H1 (cell line): ENCODE measurements around the gene FZD8. TPM values are rescaled to one million over a fixed set of nuclear protein-coding genes. Genes with fewer than 3 reads are reported as not detected.

Source experiments
- CTCF ChIA-PET: fragments of 300-600 bp; sonication (Branson Sonifier 250); formaldehyde crosslinking; loops from one replicate; lab custom pipeline; 2021; ENCODE audit not compliant: partially characterized antibody; lab: Charles Lee
- POLR2A ChIA-PET: fragments of 300-600 bp; sonication (Branson Sonifier 250); formaldehyde crosslinking; loops from one replicate; lab custom pipeline; 2021; ENCODE audit warnings: inconsistent platforms; ENCODE audit not compliant: partially characterized antibody; lab: Charles Lee
- DNase-seq, 2 experiments: peaks; one replicate each; pipeline versions ENCODE4 v3.0.0 to v3.0.0-alpha.2; 2010 to 2022; ENCODE audit warnings: low spot score in 2 of 2, low read depth in 1 of 2, mixed read lengths in 1 of 2
- FAIRE-seq: peaks from 2 replicates; lab custom pipeline; 2011; peaks lifted over from hg19 to GRCh38; lab: Jason Lieb, UNC
- H2AFZ ChIP-seq: 2 replicates; pipeline ENCODE4 v1.8.1; 2012; ENCODE audit warnings: low read length, inconsistent platforms
- H2AK5ac ChIP-seq: 2 replicates; pipeline ENCODE4 v1.6.1; 2013; ENCODE audit warnings: low read depth, low read length
- H2BK120ac ChIP-seq: replicated peaks from 2 replicates; pipeline ENCODE3; 2013; ENCODE audit warnings: low read depth, low read length, inconsistent platforms
- H2BK12ac ChIP-seq: 2 replicates; pipeline ENCODE4 v1.6.1; 2013; ENCODE audit warnings: low read depth, low read length
- H2BK15ac ChIP-seq: 2 replicates; pipeline ENCODE4 v1.6.1; 2013; ENCODE audit warnings: low read length
- H2BK20ac ChIP-seq: 2 replicates; pipeline ENCODE4 v1.6.1; 2013; ENCODE audit warnings: low read length
- H2BK5ac ChIP-seq: 2 replicates; pipeline ENCODE4 v1.6.1; 2013; ENCODE audit warnings: low read depth, low read length
- H3K14ac ChIP-seq: 2 replicates; pipeline ENCODE4 v1.6.1; 2013; ENCODE audit warnings: inconsistent platforms; ENCODE audit not compliant: insufficient read length
- H3K18ac ChIP-seq: 2 replicates; pipeline ENCODE4 v1.6.1; 2013; ENCODE audit warnings: low read length; ENCODE audit errors: extremely low read depth
- H3K23ac ChIP-seq: 2 replicates; pipeline ENCODE4 v1.6.1; 2013; ENCODE audit warnings: inconsistent platforms; ENCODE audit not compliant: insufficient read length
- H3K23me2 ChIP-seq: 2 replicates; pipeline ENCODE4 v1.6.1; 2013; ENCODE audit warnings: low read depth, low read length
- H3K27ac ChIP-seq: 2 replicates; pipeline ENCODE4 v1.6.1; 2011; ENCODE audit warnings: low read depth, low read length, inconsistent platforms
- H3K27me3 ChIP-seq, 4 experiments: replicated peaks in 1 of 4; 1 replicate in 1 of 4; 2 replicates in 3 of 4; pipeline versions ENCODE4 v1.6.1 to v1.8.1; 2011 to 2013; ENCODE audit warnings: low read length in 3 of 4, mild to moderate bottlenecking in 3 of 4, inconsistent platforms in 2 of 4, mixed read lengths in 2 of 4, moderate library complexity in 1 of 4; ENCODE audit not compliant: control insufficient read depth in 3 of 4, insufficient read depth in 3 of 4; ENCODE audit errors: extremely low read depth in 1 of 4
- H3K36me3 ChIP-seq, 4 experiments: 2 replicates each; pipeline versions ENCODE4 v1.6.1 to v1.8.1; 2011 to 2013; ENCODE audit warnings: mild to moderate bottlenecking in 4 of 4, low read length in 3 of 4, moderate library complexity in 2 of 4, control low read depth in 1 of 4, inconsistent platforms in 1 of 4; ENCODE audit not compliant: insufficient read depth in 4 of 4, control insufficient read depth in 2 of 4
- H3K4ac ChIP-seq: replicated peaks from 2 replicates; pipeline ENCODE3; 2013; ENCODE audit warnings: low read length, low read depth, mixed read lengths, inconsistent platforms; ENCODE audit not compliant: insufficient read length
- H3K4me1 ChIP-seq, 4 experiments: replicated peaks in 1 of 4; 1 replicate in 1 of 4; 2 replicates in 3 of 4; pipeline versions ENCODE4 v1.6.1 to v1.8.1; 2011 to 2013; ENCODE audit warnings: low read length in 3 of 4, inconsistent platforms in 2 of 4, mixed read lengths in 1 of 4; ENCODE audit not compliant: insufficient read depth in 4 of 4, control insufficient read depth in 3 of 4
- H3K4me2 ChIP-seq, 2 experiments: 2 replicates each; pipeline versions ENCODE4 v1.6.1 to v1.8.1; 2011 to 2013; ENCODE audit warnings: low read depth in 2 of 2, low read length in 2 of 2, control low read depth in 1 of 2, inconsistent platforms in 1 of 2, mild to moderate bottlenecking in 1 of 2; ENCODE audit not compliant: insufficient read depth in 1 of 2
- H3K4me3 ChIP-seq, 4 experiments: fragments of 200-600, 300-600 bp in 1 of 4; sonication (generic), shearing (Covaris generic), sonication (Bioruptor Twin) in 1 of 4; 2 replicates each; pipeline versions ENCODE4 v1.5.1 to v1.8.1; 2011 to 2016; ENCODE audit warnings: low read length in 4 of 4, low read depth in 3 of 4, control low read depth in 2 of 4, inconsistent platforms in 2 of 4, mild to moderate bottlenecking in 2 of 4, mixed read lengths in 1 of 4, moderate library complexity in 1 of 4; ENCODE audit not compliant: insufficient read depth in 2 of 4; ENCODE audit errors: extremely low read depth in 1 of 4
- H3K56ac ChIP-seq: replicated peaks from 2 replicates; pipeline ENCODE3; 2013; ENCODE audit warnings: low read depth, mild to moderate bottlenecking, mixed read lengths, low read length, inconsistent platforms; ENCODE audit not compliant: insufficient read length
- H3K79me1 ChIP-seq: 2 replicates; pipeline ENCODE4 v1.6.1; 2013; ENCODE audit warnings: low read depth, low read length, control low read depth
- H3K79me2 ChIP-seq, 2 experiments: 2 replicates each; pipeline versions ENCODE4 v1.6.1 to v1.8.1; 2012 to 2013; ENCODE audit warnings: low read length in 2 of 2, mild to moderate bottlenecking in 2 of 2, inconsistent platforms in 1 of 2; ENCODE audit not compliant: insufficient read depth in 2 of 2, control insufficient read depth in 1 of 2
- H3K9ac ChIP-seq, 4 experiments: replicated peaks in 1 of 4; 1 replicate in 1 of 4; 2 replicates in 3 of 4; pipeline versions ENCODE4 v1.6.1 to v1.8.1; 2011 to 2013; ENCODE audit warnings: low read depth in 3 of 4, low read length in 3 of 4, control low read depth in 2 of 4, mild to moderate bottlenecking in 2 of 4, moderate library complexity in 2 of 4, inconsistent platforms in 1 of 4; ENCODE audit errors: extremely low read depth in 1 of 4
- H3K9me3 ChIP-seq, 2 experiments: 2 replicates each; pipeline versions ENCODE4 v1.6.1 to v1.8.1; 2012 to 2013; ENCODE audit warnings: mild to moderate bottlenecking in 2 of 2, moderate library complexity in 2 of 2, control low read depth in 1 of 2, inconsistent platforms in 1 of 2, low read depth in 1 of 2, low read length in 1 of 2, mixed read lengths in 1 of 2; ENCODE audit not compliant: insufficient read depth in 2 of 2
- H4K20me1 ChIP-seq, 2 experiments: replicated peaks in 1 of 2; 2 replicates each; pipeline versions ENCODE3 to v1.8.1; 2011 to 2013; ENCODE audit warnings: inconsistent platforms in 2 of 2, low read length in 2 of 2, mild to moderate bottlenecking in 1 of 2; ENCODE audit not compliant: insufficient read depth in 2 of 2, control insufficient read depth in 1 of 2
- H4K5ac ChIP-seq: 2 replicates; pipeline ENCODE4 v1.6.1; 2013; ENCODE audit warnings: low read length, low read depth, mixed read lengths, inconsistent platforms; ENCODE audit not compliant: insufficient read length
- H4K8ac ChIP-seq: 2 replicates; pipeline ENCODE4 v1.8.0; 2013; ENCODE audit warnings: mild to moderate bottlenecking, moderate library complexity, low read length, inconsistent platforms; ENCODE audit not compliant: insufficient read depth; ENCODE audit errors: extremely low read depth
- H4K91ac ChIP-seq: replicated peaks from 2 replicates; pipeline ENCODE3; 2013; ENCODE audit warnings: low read length, mixed read lengths, inconsistent platforms; ENCODE audit not compliant: insufficient read length
- BCL11A ChIP-seq, 2 experiments: IDR thresholded peaks; one replicate each; pipeline ENCODE4 v1.6.1; 2011; ENCODE audit warnings: low read depth in 2 of 2, low read length in 2 of 2, mild to moderate bottlenecking in 2 of 2
- CREB1 ChIP-seq: IDR thresholded peaks from 2 replicates; pipeline ENCODE4 v1.6.1; 2012; ENCODE audit warnings: inconsistent platforms
- E2F6 ChIP-seq: IDR thresholded peaks from 2 replicates; pipeline ENCODE4 v1.6.1; 2012; ENCODE audit warnings: inconsistent platforms
- EGR1 ChIP-seq: IDR thresholded peaks from 2 replicates; pipeline ENCODE4 v1.6.1; 2011; ENCODE audit warnings: low read depth, low read length, borderline replicate concordance
- KDM1A ChIP-seq: fragments of 200-600, 300-600 bp; sonication (generic); IDR thresholded peaks from 2 replicates; pipeline ENCODE4 v1.7.1; 2016; ENCODE audit warnings: mild to moderate bottlenecking, low read length, borderline replicate concordance
- PHF8 ChIP-seq: fragments of 200-600 bp; sonication (generic); conservative IDR thresholded peaks from 2 replicates; pipeline ENCODE4 v1.7.1; 2012; ENCODE audit warnings: low read depth, mild to moderate bottlenecking, inconsistent platforms, low read length, moderate library complexity
- POU5F1 ChIP-seq: IDR thresholded peaks from 2 replicates; pipeline ENCODE4 v1.6.1; 2011; ENCODE audit warnings: low read depth, mild to moderate bottlenecking, low read length, moderate library complexity
- RBBP5 ChIP-seq: IDR thresholded peaks from 2 replicates; pipeline ENCODE4 v1.7.1; 2012; ENCODE audit warnings: low read depth, mild to moderate bottlenecking, inconsistent platforms, low read length, moderate library complexity, borderline replicate concordance
- SAP30 ChIP-seq: fragments of 300-600 bp; sonication (generic); IDR thresholded peaks from 2 replicates; pipeline ENCODE4 v1.7.1; 2012; ENCODE audit warnings: low read length, moderate library complexity, mild to moderate bottlenecking, inconsistent platforms; ENCODE audit not compliant: insufficient read depth, insufficient replicate concordance
- WGBS, 2 experiments: shearing (Covaris generic) in 1 of 2; methylation state at CpG; one replicate each; pipeline versions ENCODE4 v1.1.6 to v1.1.7; 2013 to 2015; ENCODE audit warnings: low lambda C conversion rate in 2 of 2, mixed read lengths in 2 of 2, inconsistent platforms in 1 of 2, low coverage in 1 of 2, missing lambda C conversion rate in 1 of 2; ENCODE audit not compliant: insufficient replicate concordance in 2 of 2, insufficient coverage in 1 of 2, insufficient read length in 1 of 2; ENCODE audit errors: extremely low coverage in 1 of 2, missing lambda C conversion rate in 1 of 2; 5-methylcytosine and 5-hydroxymethylcytosine counted together
- polyA plus RNA-seq, 7 experiments: library from polyadenylated mRNA; depleted of rRNA in 3 of 7; stranded (reverse) in 5 of 7; unstranded in 2 of 7; fragments of >200 nt in 5 of 7; fragments of 200-250 nt in 2 of 7; gene quantifications; 1 replicate in 5 of 7; 2 replicates in 1 of 7; 4 replicates in 1 of 7; pipeline versions ENCODE4 v1.2.1 to v1.2.3, GENCODE V29; 2011 to 2013; ENCODE audit warnings: missing spikeins in 2 of 7, mixed read lengths in 2 of 7
- total RNA-seq: library from RNA; stranded (reverse); fragmentation: NEBNext Ultra II Directional; extraction: Animal tissue kit (Norgen Biotek cat#: 25700); gene quantifications from 2 replicates; pipeline ENCODE4 v1.2.1, GENCODE V29; 2021
- TF ChIP-seq, protein P1 (sequence below): IDR thresholded peaks from 2 replicates; pipeline ENCODE4 v1.6.1; 2012; ENCODE audit warnings: inconsistent platforms

Gene FZD8
- total and polyA plus RNA-seq, 2 of the 8 experiments (the other 6 are each of a cell fraction or from before 2014, with no cell fraction given): 4.8 to 7.1 TPM

DNA sequence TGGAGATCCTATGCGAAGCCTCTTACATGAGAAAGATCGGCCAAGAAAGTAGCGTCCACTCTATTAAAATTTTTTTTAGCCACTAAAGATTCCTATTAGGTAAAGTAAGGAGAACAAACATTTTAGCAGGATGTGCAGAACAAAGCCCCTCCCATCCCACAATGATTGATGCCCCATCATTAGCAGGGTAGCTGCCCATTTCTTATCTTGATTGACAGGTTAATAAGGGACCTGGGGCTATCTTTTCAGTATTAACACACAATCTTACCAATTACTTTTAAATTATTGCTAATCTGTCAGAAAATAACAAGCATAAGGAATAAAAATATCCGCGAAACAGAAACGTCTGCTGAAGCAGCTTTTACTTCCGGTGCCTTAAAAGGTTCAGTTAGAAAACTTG, 5.1 kb downstream of the FZD8 start:
- H3K14ac ChIP-seq: no peak overlapping the region
- H4K5ac ChIP-seq: no peak overlapping the region
- peaks cover 19% of the 10 kb centered on the region for H3K23me2 ChIP-seq
- DNase-seq (no peak), FAIRE-seq (no peak)
- peaks cover 0 to 3% of the 10 kb centered on the region in 2 experiments; a peak in 1 of 4 replicates for H3K79me2 ChIP-seq
- no peak overlapping the region for H3K27ac ChIP-seq
- H2BK120ac ChIP-seq: no peak overlapping the region
- H3K36me3 ChIP-seq: no peaks in the 10 kb centered on the region
- no peak overlapping the region for H2BK20ac ChIP-seq
- H3K4me2 ChIP-seq: peak overlapping the region; percentile 58 to 76
- H4K91ac ChIP-seq: no peak overlapping the region
- no peak overlapping the region for H4K8ac ChIP-seq
- 20% methylated on average over 7 of the region's 7 CpGs; no CpG with 5 or more reads in 1 of the 2 experiments for WGBS, 2 experiments
- no peak overlapping the region for H3K23ac ChIP-seq
- H3K56ac ChIP-seq: no peak overlapping the region
- peaks cover 2 to 24% (median 16%) of the 10 kb centered on the region in 4 experiments for H3K4me1 ChIP-seq
- ChIA-PET CTCF (interaction anchor here (0.6 to 9.4 kb wide), 11 partner anchors 12 to 1143 kb away, joined by 3 to 59 read pairs (median 5); no protein-coding TSS in a partner anchor), POLR2A (interaction anchor here (0.6 to 1.3 kb wide), 2 partner anchors 239 to 383 kb away, joined by 3 read pairs; no protein-coding TSS in a partner anchor)
- H4K20me1 ChIP-seq: peaks cover 3 to 8% of the 10 kb centered on the region in 2 experiments
- H3K9ac ChIP-seq: no peak overlapping the region
- no peak overlapping the region for H3K18ac ChIP-seq
- no peak overlapping the region for H2BK12ac ChIP-seq
- H3K27me3 ChIP-seq: peaks cover 3 to 7% (median 5%) of the 10 kb centered on the region in 4 experiments; a peak in 6 of 7 replicates
- H3K4me3 ChIP-seq: peak overlapping the region in 2 of 4 experiments; percentile 6 to 63; a peak in 3 of 8 replicates
- no peaks in the 10 kb centered on the region for H3K79me1 ChIP-seq
- H3K9me3 ChIP-seq: no peaks in the 10 kb centered on the region; a peak in 1 of 4 replicates
- no peak overlapping the region; the same call in 1 of the 2 replicates for H2BK5ac ChIP-seq
- H2BK15ac ChIP-seq: no peak overlapping the region
- H2AK5ac ChIP-seq: no peak overlapping the region
- H3K4ac ChIP-seq: no peak overlapping the region
- no peak overlapping the region for H2AFZ ChIP-seq
- TF ChIP-seq, protein P1, sequence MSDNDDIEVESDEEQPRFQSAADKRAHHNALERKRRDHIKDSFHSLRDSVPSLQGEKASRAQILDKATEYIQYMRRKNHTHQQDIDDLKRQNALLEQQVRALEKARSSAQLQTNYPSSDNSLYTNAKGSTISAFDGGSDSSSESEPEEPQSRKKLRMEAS: no peak
- TF ChIP-seq POU5F1: no peak
- TF ChIP-seq SAP30: no peak
- no peak for TF ChIP-seq PHF8
- TF ChIP-seq CREB1: no peak
- TF ChIP-seq KDM1A: no peak
- no peak for TF ChIP-seq EGR1
- no peak for TF ChIP-seq RBBP5
- TF ChIP-seq E2F6: no peak
- no peak for TF ChIP-seq BCL11A (IDR thresholded peaks at IDR 0.05; ENCODE audit: low read depth in 2 of 2, low read length in 2 of 2)
